T-cell (primary cell): ENCODE data around the gene PICALM. TPM values are rescaled to one million over a fixed set of nuclear protein-coding genes. Genes with fewer than 3 reads are reported as not detected.

Experiments
- ATAC-seq, 4 experiments: fragments of 200-7000 bp in 3 of 4; fragments of 150-1000 bp in 1 of 4; cut with Tn5 transposase; replicated peaks in 1 of 4; 1 replicate in 3 of 4; 2 replicates in 1 of 4; pipeline ENCODE4 v1.10.0; 2021; ENCODE audit warnings: moderate library complexity in 3 of 4, mild to moderate bottlenecking in 2 of 4, moderate number of reproducible peaks in 1 of 4
- CTCF ChIA-PET, 2 donors: fragments of 300-600 bp; sonication (Branson Sonifier 250); formaldehyde crosslinking; loops; one replicate each; lab custom pipeline; 2022; ENCODE audit warnings: antibody characterized with exemption in 2 of 2; lab: Charles Lee
- POLR2A ChIA-PET, 2 donors: fragments of 300-600 bp; sonication (Branson Sonifier 250); formaldehyde crosslinking; loops; one replicate each; lab custom pipeline; 2022; ENCODE audit warnings: antibody characterized with exemption in 2 of 2; lab: Charles Lee
- DNase-seq, 35 experiments: peaks; one replicate each; pipeline versions ENCODE4 v3.0.0 to v3.0.0-alpha.2; 2013 to 2023
- H3K27ac ChIP-seq: one replicate; pipeline ENCODE4 v1.5.1; 2013; ENCODE audit warnings: low read length
- H3K27me3 ChIP-seq, 2 experiments: replicated peaks in 1 of 2; 1 replicate in 1 of 2; 2 replicates in 1 of 2; pipeline versions ENCODE4 v1.6.1 to v1.7.0; 2013; ENCODE audit warnings: low read length in 1 of 2, mixed read lengths in 1 of 2; ENCODE audit not compliant: control insufficient read depth in 2 of 2, insufficient read depth in 2 of 2; ENCODE audit errors: extremely low read depth in 1 of 2
- H3K36me3 ChIP-seq, 2 donors: 1 replicate in 1 of 2; 2 replicates in 1 of 2; pipeline versions ENCODE4 v1.6.1 to v1.7.0; 2013; ENCODE audit warnings: low read length in 1 of 2; ENCODE audit not compliant: control insufficient read depth in 2 of 2, insufficient read depth in 1 of 2; ENCODE audit errors: extremely low read depth in 1 of 2
- H3K4me1 ChIP-seq, 2 experiments: 1 replicate in 1 of 2; 2 replicates in 1 of 2; pipeline versions ENCODE4 v1.6.1 to v1.7.0; 2013; ENCODE audit warnings: low read length in 2 of 2, mixed read lengths in 1 of 2; ENCODE audit not compliant: insufficient read depth in 2 of 2, control insufficient read depth in 1 of 2; ENCODE audit errors: extremely low read depth in 1 of 2
- H3K4me3 ChIP-seq, 2 donors: 1 replicate in 1 of 2; 2 replicates in 1 of 2; pipeline versions ENCODE4 v1.5.1 to v1.7.0; 2013; ENCODE audit warnings: mild to moderate bottlenecking in 2 of 2, low read length in 1 of 2, moderate library complexity in 1 of 2; ENCODE audit not compliant: control insufficient read depth in 1 of 2; ENCODE audit errors: extremely low read depth in 1 of 2
- H3K9me3 ChIP-seq: 2 replicates; pipeline ENCODE4 v1.7.0; 2013
- H3K27ac Mint-ChIP-seq, 2 donors: one replicate each; pipeline ENCODE4 v1.8.0; 2020 to 2021; ENCODE audit warnings: mild to moderate bottlenecking in 2 of 2, mixed read lengths in 2 of 2
- H3K27me3 Mint-ChIP-seq, 2 donors: one replicate each; pipeline ENCODE4 v1.8.0; 2021 to 2022; ENCODE audit warnings: mixed read lengths in 2 of 2
- H3K36me3 Mint-ChIP-seq: one replicate; pipeline ENCODE4 v1.8.0; 2021; ENCODE audit warnings: mixed read lengths
- H3K4me1 Mint-ChIP-seq, 3 donors: one replicate each; pipeline ENCODE4 v1.8.0; 2020 to 2022; ENCODE audit warnings: mixed read lengths in 3 of 3, mild to moderate bottlenecking in 1 of 3
- H3K4me3 Mint-ChIP-seq, 3 donors: one replicate each; pipeline ENCODE4 v1.8.0; 2020 to 2022; ENCODE audit warnings: mild to moderate bottlenecking in 3 of 3, mixed read lengths in 3 of 3, moderate library complexity in 3 of 3
- H3K9me3 Mint-ChIP-seq, 3 donors: one replicate each; pipeline ENCODE4 v1.8.0; 2020 to 2022; ENCODE audit warnings: mixed read lengths in 3 of 3
- WGBS: methylation state at CpG from one replicate; pipeline ENCODE4 v1.1.5; 2013; ENCODE audit warnings: missing lambda C conversion rate; ENCODE audit not compliant: insufficient coverage; 5-methylcytosine and 5-hydroxymethylcytosine counted together
- total RNA-seq, 35 experiments: library from RNA in 6 of 35; stranded (reverse) in 6 of 35; fragments of 120-200 nt in 1 of 35; gene quantifications; one replicate each; pipeline versions ENCODE4 v1.2.1 to v1.2.4 and lab custom pipeline; 2013 to 2026

The PICALM gene
- total RNA-seq, 5 donors from 2014 or later (not counting 1 experiment from before 2014, with no cell fraction given) = 97.7 to 121 (median 105) TPM

DNA sequence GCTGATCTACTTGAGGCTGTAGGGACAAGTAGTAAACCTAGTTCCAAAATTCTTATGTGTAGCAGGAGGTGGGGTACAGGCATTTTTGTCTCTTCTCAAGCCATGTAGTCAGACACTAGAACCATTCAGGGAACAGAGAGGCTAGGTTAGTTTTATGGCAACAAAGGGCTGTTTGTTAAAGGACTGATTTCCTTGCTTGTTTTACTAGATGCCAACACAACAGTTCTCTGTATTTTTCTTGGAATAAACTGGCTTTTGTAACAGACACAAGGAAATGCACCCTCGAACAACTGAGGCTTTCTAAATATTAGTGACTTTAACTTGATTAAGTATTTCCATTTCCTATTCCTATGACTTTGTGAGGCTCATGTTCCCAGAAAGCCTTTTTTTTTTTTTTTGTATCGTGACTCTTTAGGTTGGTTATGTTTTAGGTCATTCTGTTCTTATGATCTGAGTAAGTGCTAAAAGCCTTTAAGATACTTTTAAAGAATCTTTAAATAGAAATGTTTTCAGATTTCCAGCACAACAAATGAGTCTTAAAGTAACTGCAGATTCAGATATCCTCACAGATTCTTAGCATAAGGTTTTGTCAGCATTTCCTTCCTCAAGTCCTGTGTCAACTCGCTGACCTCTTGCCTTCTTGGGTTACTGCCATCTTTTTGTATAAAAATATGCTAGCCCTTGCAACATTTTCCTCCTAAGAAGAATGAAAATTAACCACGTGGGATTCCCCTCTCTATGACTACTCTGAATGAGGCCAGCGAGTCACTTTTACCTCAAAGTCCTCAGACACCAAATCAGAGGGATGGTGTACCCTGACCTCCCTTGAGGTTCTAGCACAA lies 121.2 kb downstream of the PICALM start:
- Histone ChIP-seq H3K27ac (no peak overlapping the region), H3K27me3 (no peaks in the 10 kb centered on the region), H3K9me3 (no peaks in the 10 kb centered on the region), H3K4me1 (no peaks in the 10 kb centered on the region), H3K36me3 (no peaks in the 10 kb centered on the region), H3K4me3 (no peak overlapping the region)
- no peaks in the 10 kb centered on the region for H3K27me3 Mint-ChIP-seq
- H3K36me3 Mint-ChIP-seq = peaks cover 3% of the 10 kb centered on the region
- H3K4me3 Mint-ChIP-seq = no peak overlapping the region
- ChIA-PET CTCF (no interaction called here), POLR2A (no interaction called here)
- no peak for ATAC-seq
- peaks cover 0 to 5% (median 4%) of the 10 kb centered on the region in 3 donors for H3K4me1 Mint-ChIP-seq
- DNase-seq = no peak
- 0% methylated on average over 3 of the region's 5 CpGs for WGBS
- H3K27ac Mint-ChIP-seq = no peak overlapping the region
- peaks cover 5 to 29% (median 14%) of the 10 kb centered on the region in 3 donors for H3K9me3 Mint-ChIP-seq

DNA sequence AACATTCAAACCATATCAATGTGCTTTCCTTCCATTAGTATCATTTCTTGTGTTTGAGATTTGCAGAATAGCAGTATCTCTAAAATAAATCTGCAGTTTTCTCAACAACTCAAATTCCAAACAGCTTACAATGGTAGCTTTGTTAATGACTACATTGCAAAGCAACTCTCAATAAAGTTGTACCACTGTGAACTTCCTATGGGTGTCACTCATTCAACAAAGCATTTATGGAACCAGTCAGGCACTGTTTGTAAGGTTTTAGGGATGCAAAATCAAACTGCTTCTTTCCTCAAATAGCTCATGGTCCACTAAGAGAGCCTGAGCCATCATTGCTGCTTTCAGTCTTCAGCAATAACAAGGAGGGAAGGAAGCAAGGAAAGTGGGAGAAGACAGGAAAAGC lies 122.7 kb downstream of the PICALM start:
- Histone ChIP-seq H3K27ac (no peak overlapping the region), H3K9me3 (no peaks in the 10 kb centered on the region), H3K27me3 (no peaks in the 10 kb centered on the region), H3K4me3 (no peak overlapping the region), H3K4me1 (no peaks in the 10 kb centered on the region), H3K36me3 (no peaks in the 10 kb centered on the region)
- CTCF ChIA-PET = interaction anchor here in 1 of 2 donors (0.7 kb wide), 1 partner anchor 922 kb away, joined by 3 read pairs; no protein-coding TSS in a partner anchor
- DNase-seq = no peak
- Mint-ChIP-seq H3K4me3 (no peak overlapping the region), H3K27ac (no peak overlapping the region), H3K27me3 (no peaks in the 10 kb centered on the region), H3K4me1 (peaks cover 0 to 5% (median 4%) of the 10 kb centered on the region in 3 donors), H3K36me3 (peaks cover 3% of the 10 kb centered on the region), H3K9me3 (peaks cover 2 to 24% (median 10%) of the 10 kb centered on the region in 3 donors)
- POLR2A ChIA-PET = no interaction called here
- no peak for ATAC-seq

DNA sequence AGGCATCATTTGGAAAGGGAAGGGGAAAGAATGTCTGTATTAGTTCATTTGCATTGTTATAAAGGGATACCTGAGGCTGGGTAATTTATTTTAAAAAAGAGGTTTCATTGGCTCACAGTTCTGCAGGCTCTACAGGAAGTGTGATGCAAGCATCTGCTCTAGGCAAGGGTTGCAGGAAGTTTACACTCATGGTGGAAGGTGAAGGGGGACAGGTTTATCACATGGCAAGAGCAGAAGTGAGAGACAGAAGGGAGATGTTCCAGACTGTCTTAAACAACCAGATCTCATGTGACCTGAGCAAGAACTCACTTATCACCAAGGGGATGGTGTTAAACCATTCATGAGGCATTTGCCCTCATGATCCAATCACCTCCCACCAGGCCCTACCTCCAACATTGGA lies 123.1 kb downstream of the PICALM start:
- Histone ChIP-seq H3K4me1 (no peaks in the 10 kb centered on the region), H3K4me3 (no peak overlapping the region), H3K36me3 (no peaks in the 10 kb centered on the region), H3K9me3 (no peaks in the 10 kb centered on the region), H3K27me3 (no peaks in the 10 kb centered on the region), H3K27ac (no peak overlapping the region)
- Mint-ChIP-seq H3K27ac (no peak overlapping the region), H3K9me3 (peaks cover 0 to 21% (median 8%) of the 10 kb centered on the region in 3 donors), H3K4me1 (peaks cover 0 to 5% (median 4%) of the 10 kb centered on the region in 3 donors), H3K36me3 (peaks cover 3% of the 10 kb centered on the region), H3K4me3 (no peak overlapping the region), H3K27me3 (no peaks in the 10 kb centered on the region)
- ChIA-PET CTCF (no interaction called here), POLR2A (no interaction called here)
- no peak for ATAC-seq
- DNase-seq = no peak

DNA sequence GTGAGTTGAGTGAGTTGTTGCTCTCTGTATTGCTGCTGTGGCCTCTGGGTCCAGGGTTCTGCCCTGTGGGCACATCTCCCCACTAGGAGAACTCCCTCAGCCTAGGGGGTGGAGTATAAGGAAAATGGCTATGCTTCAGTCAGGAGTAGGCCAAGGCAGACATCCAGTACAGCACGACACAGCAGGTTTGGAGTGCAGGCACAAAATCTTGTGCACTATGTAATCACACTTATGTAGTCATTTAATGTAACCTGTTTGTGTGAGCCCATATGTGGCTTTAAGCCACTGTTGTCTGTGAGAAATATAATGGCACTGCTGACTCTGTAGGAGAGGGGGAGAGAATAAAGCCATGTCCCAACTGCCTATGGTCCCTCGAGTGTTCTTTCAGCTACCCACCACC lies 123.6 kb downstream of the PICALM start:
- DNase-seq (no peak), ATAC-seq (no peak)
- CTCF ChIA-PET = no interaction called here
- Histone ChIP-seq H3K4me1 (no peaks in the 10 kb centered on the region), H3K27me3 (no peaks in the 10 kb centered on the region), H3K36me3 (no peaks in the 10 kb centered on the region), H3K9me3 (no peaks in the 10 kb centered on the region), H3K4me3 (no peak overlapping the region), H3K27ac (no peak overlapping the region)
- 100% methylated on average over 1 of the region's 2 CpGs for WGBS
- Mint-ChIP-seq H3K4me1 (peaks cover 0 to 5% (median 4%) of the 10 kb centered on the region in 3 donors), H3K36me3 (peaks cover 3% of the 10 kb centered on the region), H3K9me3 (peaks cover 0 to 18% (median 7%) of the 10 kb centered on the region in 3 donors), H3K27ac (no peak overlapping the region), H3K27me3 (no peaks in the 10 kb centered on the region), H3K4me3 (no peak overlapping the region)
- POLR2A ChIA-PET = no interaction called here

DNA sequence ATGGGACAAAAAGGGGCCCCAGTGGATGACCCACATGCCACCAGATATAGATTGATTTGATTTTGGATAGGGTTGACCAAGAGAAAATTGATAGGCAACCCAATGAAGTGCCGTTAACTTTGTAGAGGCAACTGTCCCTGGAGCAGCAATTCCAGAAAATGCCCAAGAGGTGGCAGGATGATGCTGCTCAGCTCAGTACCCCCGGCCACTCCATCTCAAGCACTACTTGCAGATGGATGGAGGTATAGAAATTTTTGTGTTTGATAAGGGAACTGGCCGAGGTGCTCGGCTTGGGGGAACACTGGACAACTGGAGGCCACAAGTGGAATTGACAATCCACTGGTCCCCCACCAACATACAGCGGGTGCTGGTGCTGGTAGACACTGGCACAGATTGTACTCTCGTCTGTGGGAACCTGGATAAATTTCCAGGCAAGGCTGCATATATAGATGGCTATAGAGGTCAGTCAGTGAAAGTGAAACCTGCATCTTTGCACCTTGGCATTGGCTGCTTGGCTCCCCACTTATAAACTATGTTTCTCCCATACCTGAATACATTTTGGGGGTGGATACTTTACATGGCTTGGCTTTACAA lies 127.4 kb downstream of the PICALM start:
- H3K4me3 ChIP-seq = no peak overlapping the region
- WGBS = no CpG with 5 or more reads among the region's 6 CpGs
- H3K36me3 ChIP-seq = no peaks in the 10 kb centered on the region
- no peak overlapping the region for H3K4me3 Mint-ChIP-seq
- ChIA-PET CTCF (no interaction called here), POLR2A (interaction anchor here in 1 of 2 donors (0.6 kb wide), 1 partner anchor 263 kb away, joined by 5 read pairs; no protein-coding TSS in a partner anchor)
- no peak overlapping the region for H3K27ac Mint-ChIP-seq
- peaks cover 0 to 4% (median 2%) of the 10 kb centered on the region in 3 donors for H3K4me1 Mint-ChIP-seq
- no peaks in the 10 kb centered on the region for H3K27me3 ChIP-seq
- H3K4me1 ChIP-seq = no peaks in the 10 kb centered on the region
- no peaks in the 10 kb centered on the region for H3K9me3 ChIP-seq
- DNase-seq (peak in 1 of 35 experiments; percentile 19), ATAC-seq (peak in 1 of 4 experiments; percentile 49)
- H3K9me3 Mint-ChIP-seq = peaks cover 0 to 13% (median 7%) of the 10 kb centered on the region in 3 donors
- H3K27me3 Mint-ChIP-seq = no peaks in the 10 kb centered on the region
- H3K36me3 Mint-ChIP-seq = peaks cover 6% of the 10 kb centered on the region
- no peak overlapping the region for H3K27ac ChIP-seq

DNA sequence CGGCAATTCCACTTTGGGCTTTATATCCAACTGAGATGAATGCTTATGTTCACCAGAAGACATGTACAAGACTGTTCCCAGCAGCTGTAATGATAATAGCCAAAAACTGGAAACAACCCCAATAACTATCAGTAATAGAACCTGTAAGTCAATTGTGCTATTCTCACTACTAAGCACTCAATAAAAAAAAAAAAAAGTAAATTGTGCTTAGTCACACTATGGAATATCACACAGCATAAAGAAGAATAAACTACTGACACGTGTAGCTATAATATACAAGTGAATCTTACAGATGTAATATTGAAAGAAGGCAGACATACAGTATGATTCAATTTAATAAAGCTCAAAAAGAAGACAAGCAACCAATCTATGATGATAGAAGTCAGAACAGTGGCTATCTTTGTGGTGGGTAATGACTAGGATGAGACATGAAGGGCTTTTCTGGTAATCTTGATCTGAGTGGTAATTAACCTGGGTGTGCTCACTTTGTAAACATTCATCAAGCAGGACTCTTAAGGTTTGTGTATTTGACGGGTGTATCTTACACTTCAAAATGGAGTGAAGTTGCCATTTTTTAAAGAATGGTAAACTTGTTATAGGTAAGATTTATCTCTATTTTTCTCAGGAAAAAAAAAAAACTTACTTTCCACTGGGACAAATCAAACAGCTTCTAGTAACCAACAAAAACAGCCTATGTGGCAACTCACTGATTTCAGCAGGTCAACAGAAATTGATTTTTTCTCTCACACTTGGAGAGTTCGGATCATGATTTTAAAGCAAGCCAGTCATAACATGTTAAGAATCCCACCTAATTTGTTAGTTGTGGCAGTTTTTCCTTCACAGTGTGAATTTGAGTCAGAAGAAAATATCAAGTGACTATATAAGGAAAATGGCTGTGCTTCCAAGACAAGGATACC lies 129.5 kb downstream of the PICALM start:
- 100% methylated on average over 1 of the region's 4 CpGs for WGBS
- peaks cover 6% of the 10 kb centered on the region for H3K36me3 Mint-ChIP-seq
- H3K4me3 Mint-ChIP-seq = no peak overlapping the region
- no peak for DNase-seq
- H3K27me3 ChIP-seq = no peaks in the 10 kb centered on the region
- no peaks in the 10 kb centered on the region for H3K36me3 ChIP-seq
- ChIA-PET CTCF (no interaction called here), POLR2A (no interaction called here)
- H3K27me3 Mint-ChIP-seq = no peaks in the 10 kb centered on the region
- no peak for ATAC-seq
- no peak overlapping the region for H3K27ac Mint-ChIP-seq
- no peaks in the 10 kb centered on the region for H3K9me3 Mint-ChIP-seq
- H3K27ac ChIP-seq = no peak overlapping the region
- no peak overlapping the region for H3K4me3 ChIP-seq
- H3K4me1 Mint-ChIP-seq = no peaks in the 10 kb centered on the region
- H3K9me3 ChIP-seq = no peaks in the 10 kb centered on the region
- no peaks in the 10 kb centered on the region for H3K4me1 ChIP-seq
